HepG2 (cell line): ENCODE measurements around the gene SLC2A13. TPM values are rescaled to one million over a fixed set of nuclear protein-coding genes. Genes with fewer than 3 reads are reported as not detected.

Source experiments
- ATAC-seq: fragments of 200-7000 bp; cut with Tn5 transposase; 3 replicates; pipeline ENCODE4 v1.9.1; 2020; ENCODE audit warnings: mild to moderate bottlenecking, moderate library complexity
- BruUV-seq: library from RNA; stranded (reverse); fragments of 400-500 nt; replicated peaks from 2 replicates; lab custom pipeline; 2021; lab: Mats Ljungman, UMichigan
- CTCF ChIA-PET: fragments of 300-600 bp; formaldehyde crosslinking; extraction: SDS; loops from one replicate; lab custom pipeline; 2021; ENCODE audit warnings: low total read pairs, inconsistent platforms, low intra/inter-chr PET ratio; lab: Yijun Ruan, JAX
- POLR2A ChIA-PET: fragments of 350-600 bp; sonication (Branson Sonifier 250); formaldehyde crosslinking; loops from one replicate; lab custom pipeline; 2020; ENCODE audit warnings: antibody characterized with exemption, inconsistent platforms; lab: Yijun Ruan, JAX
- DNase-seq: peaks from one replicate; pipeline ENCODE4 v3.0.0-alpha.2; 2015; ENCODE audit warnings: low spot score
- FAIRE-seq: peaks from 3 replicates; lab custom pipeline; 2011; peaks lifted over from hg19 to GRCh38; lab: Jason Lieb, UNC
- H2AFZ ChIP-seq: one replicate; pipeline ENCODE4 v1.6.1; 2011; ENCODE audit warnings: low read length, inconsistent platforms
- H3K27ac ChIP-seq: fragments of 300-600 bp; 3 replicates; pipeline ENCODE4 v1.8.0; 2011; ENCODE audit warnings: mixed run types, mild to moderate bottlenecking, mixed read lengths, low read length, inconsistent platforms; ENCODE audit not compliant: insufficient read depth; ENCODE audit errors: extremely low read length
- H3K27me3 ChIP-seq, 2 experiments: fragments of 200-600 bp in 1 of 2; 2 replicates in 1 of 2; 3 replicates in 1 of 2; pipeline versions ENCODE4 v1.6.0 to v1.8.0; 2011; ENCODE audit warnings: low read length in 2 of 2, mild to moderate bottlenecking in 2 of 2, moderate library complexity in 2 of 2, inconsistent platforms in 1 of 2; ENCODE audit not compliant: insufficient read depth in 2 of 2, control insufficient read depth in 1 of 2
- H3K36me3 ChIP-seq, 2 experiments: fragments of 200-600 bp in 1 of 2; replicated peaks in 1 of 2; 2 replicates in 1 of 2; 3 replicates in 1 of 2; pipeline versions ENCODE4 v1.5.1 to v1.8.0; 2011; ENCODE audit warnings: low read length in 2 of 2, inconsistent platforms in 1 of 2; ENCODE audit not compliant: insufficient read depth in 2 of 2, control insufficient read depth in 1 of 2
- H3K4me1 ChIP-seq: 2 replicates; pipeline ENCODE4 v1.5.1; 2012; ENCODE audit warnings: low read length, inconsistent platforms; ENCODE audit not compliant: insufficient read depth
- H3K4me2 ChIP-seq: 2 replicates; pipeline ENCODE4 v1.6.0; 2011; ENCODE audit warnings: low read depth, low read length, inconsistent platforms
- H3K4me3 ChIP-seq, 3 experiments: fragments of 200-600 bp in 1 of 3; sonication (generic), shearing (Covaris generic) in 1 of 3; replicated peaks in 1 of 3; 2 replicates each; pipeline ENCODE4 v1.5.1; 2011 to 2016; ENCODE audit warnings: low read length in 3 of 3, inconsistent platforms in 2 of 3, low read depth in 2 of 3, mild to moderate bottlenecking in 2 of 3, control low read depth in 1 of 3, mixed read lengths in 1 of 3; ENCODE audit not compliant: insufficient read depth in 1 of 3
- H3K79me2 ChIP-seq: one replicate; pipeline ENCODE4 v1.6.1; 2011; ENCODE audit warnings: low read length, inconsistent platforms; ENCODE audit not compliant: insufficient read depth
- H3K9ac ChIP-seq: 2 replicates; pipeline ENCODE4 v1.6.0; 2011; ENCODE audit warnings: mild to moderate bottlenecking, low read depth, low read length, inconsistent platforms; ENCODE audit not compliant: insufficient read depth
- H3K9me3 ChIP-seq: 2 replicates; pipeline ENCODE4 v1.5.1; 2012; ENCODE audit warnings: mild to moderate bottlenecking, low read length
- H4K20me1 ChIP-seq: 2 replicates; pipeline ENCODE4 v1.6.0; 2011; ENCODE audit warnings: inconsistent platforms, mild to moderate bottlenecking, low read length, moderate library complexity; ENCODE audit not compliant: insufficient read depth
- GLI4 ChIP-seq: sonication (generic); formaldehyde crosslinking; IDR thresholded peaks from 2 replicates; pipeline ENCODE4 v1.5.1; 2020; ENCODE audit warnings: missing genetic modification reagents, mild to moderate bottlenecking, moderate library complexity, borderline replicate concordance
- KMT2B ChIP-seq: IDR thresholded peaks from 2 replicates; pipeline ENCODE4 v1.6.1; 2016; ENCODE audit warnings: missing genetic modification reagents, missing compliant biosample characterization
- MAFF ChIP-seq: IDR thresholded peaks from 2 replicates; pipeline ENCODE4 v1.6.1; 2011; ENCODE audit warnings: low read depth, low read length, improper control_type of control experiment
- MAFK ChIP-seq, 2 experiments: IDR thresholded peaks in 1 of 2; conservative IDR thresholded peaks in 1 of 2; 2 replicates each; pipeline ENCODE4 v1.6.1; 2011; ENCODE audit warnings: improper control_type of control experiment in 2 of 2, low read length in 2 of 2
- TBL1XR1 ChIP-seq: fragments of 150-350 bp; IDR thresholded peaks from 2 replicates; pipeline ENCODE4 v1.6.1; 2014; ENCODE audit warnings: borderline replicate concordance, low read length; ENCODE audit not compliant: partially characterized antibody
- ZNF687 ChIP-seq: sonication (generic); formaldehyde crosslinking; IDR thresholded peaks from 2 replicates; pipeline ENCODE4 v1.5.1; 2020; ENCODE audit warnings: mild to moderate bottlenecking, missing genetic modification reagents, moderate library complexity
- ZNF713 ChIP-seq: sonication (generic); formaldehyde crosslinking; IDR thresholded peaks from 2 replicates; pipeline ENCODE4 v1.4.0; 2020; ENCODE audit warnings: mild to moderate bottlenecking, missing genetic modification reagents
- WGBS: methylation state at CpG from one replicate; pipeline ENCODE4 v1.1.6; 2017; ENCODE audit warnings: low lambda C conversion rate; 5-methylcytosine and 5-hydroxymethylcytosine counted together
- in situ Hi-C: cut with HindIII; loops from 2 replicates; pipeline ENCODE4 v1.10.0; 2017; ENCODE audit warnings: low pct_unique_long_range_greater_than_20kb; ENCODE audit not compliant: extremely low pct_ligation_motif_present
- intact Hi-C: fragments of 100-400 bp; cut with micrococcal nuclease; formaldehyde crosslinking; loops from one replicate; pipeline ENCODE4 v1.10.0; 2022; ENCODE audit not compliant: unreplicated experiment
- polyA plus RNA-seq, 8 experiments: library from polyadenylated mRNA; depleted of rRNA in 3 of 8; stranded (reverse) in 7 of 8; unstranded in 1 of 8; fragments of >200 nt; fragmentation: Illumina TruSeq in 4 of 8; extraction: Trizol in 4 of 8; gene quantifications; 2 replicates each; pipeline versions ENCODE4 v1.2.1 to v1.2.3, GENCODE V29; 2011 to 2016; ENCODE audit warnings: low read depth in 4 of 8, missing spikeins in 1 of 8, mixed read lengths in 1 of 8; ENCODE audit not compliant: insufficient read depth in 1 of 8
- total RNA-seq, 5 experiments: library from RNA; depleted of rRNA; stranded (reverse); fragments of >200 nt; fragmentation: Illumina TruSeq; extraction: Trizol; gene quantifications; 2 replicates each; pipeline ENCODE4 v1.2.3, GENCODE V29; 2016; ENCODE audit warnings: low read depth in 1 of 5

SLC2A13 gene
- total and polyA plus RNA-seq, 2 of the 13 experiments (the other 11 are each of a cell fraction or from before 2014, with no cell fraction given), result 5.5 to 6.0 TPM

- WGBS, result 36% methylated on average over 1 of the region's 1 CpG
- H3K4me3 ChIP-seq, result no peak overlapping the region
- no peak overlapping the region for H3K4me2 ChIP-seq
- ChIA-PET CTCF (no interaction called here), POLR2A (no interaction called here)
- intact Hi-C loops, result no loop called here
- H3K79me2 ChIP-seq, result no peaks in the 10 kb centered on the region
- H2AFZ ChIP-seq, result no peak overlapping the region
- no peak overlapping the region for H3K9ac ChIP-seq
- no peak for ATAC-seq
- H3K9me3 ChIP-seq, result no peaks in the 10 kb centered on the region
- no peak overlapping the region for H3K27ac ChIP-seq
- H3K36me3 ChIP-seq, result no peaks in the 10 kb centered on the region
- no peaks in the 10 kb centered on the region for H4K20me1 ChIP-seq
- H3K27me3 ChIP-seq, result no peaks in the 10 kb centered on the region
- BruUV-seq, result no TSS peak
- no peak for FAIRE-seq
- no peaks in the 10 kb centered on the region for H3K4me1 ChIP-seq
- DNase-seq, result no peak
- in situ Hi-C loops, result no loop called here
- TF ChIP-seq MAFK (conservative IDR thresholded peaks at IDR 0.05 in 1 of 2, IDR thresholded peaks at IDR 0.05 in 1 of 2; ENCODE audit: low read length in 2 of 2) (peak; percentile 36 to 68; a peak in 3 of 4 replicates), MAFF (peak; percentile 56; the same call in 1 of the 2 replicates), ZNF713 (CRISPR knock-in tag) (no peak), GLI4 (CRISPR knock-in tag) (no peak), KMT2B (CRISPR knock-in tag) (no peak), ZNF687 (CRISPR knock-in tag) (no peak), TBL1XR1 (no peak)
Observed at GRCh38 chr12:39792938-39793337, 312.9 kb downstream of the SLC2A13 start.
